ENCODE data around the gene AKAP8. TPM values are rescaled to one million over a fixed set of nuclear protein-coding genes. Genes with fewer than 3 reads are reported as not detected.

AKAP8 gene
- polyA plus RNA-seq, 1 donor (not counting 4 experiments of a cell fraction or from before 2014, with no cell fraction given): 18.1 TPM

DNA sequence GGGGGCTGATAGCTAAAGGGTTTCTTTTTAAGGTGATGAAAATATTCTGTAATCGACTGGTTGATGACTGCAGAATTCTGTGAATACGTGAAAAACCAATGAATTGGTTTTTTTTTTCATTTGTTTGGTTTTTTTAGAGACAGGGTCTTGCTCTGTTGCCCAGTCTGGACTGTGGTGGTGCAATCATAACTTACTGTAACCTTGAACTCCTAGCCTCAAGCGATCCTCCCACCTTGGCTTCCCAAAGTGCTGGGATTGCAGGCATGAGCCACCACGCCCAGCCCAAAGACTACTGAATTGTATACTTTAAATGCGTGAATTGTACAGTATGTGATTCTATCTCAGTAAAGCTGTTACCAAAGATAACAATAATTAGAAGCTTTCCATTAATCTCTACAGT lies 14.8 kb upstream of the AKAP8 start:
- TF ChIP-seq, protein P1, sequence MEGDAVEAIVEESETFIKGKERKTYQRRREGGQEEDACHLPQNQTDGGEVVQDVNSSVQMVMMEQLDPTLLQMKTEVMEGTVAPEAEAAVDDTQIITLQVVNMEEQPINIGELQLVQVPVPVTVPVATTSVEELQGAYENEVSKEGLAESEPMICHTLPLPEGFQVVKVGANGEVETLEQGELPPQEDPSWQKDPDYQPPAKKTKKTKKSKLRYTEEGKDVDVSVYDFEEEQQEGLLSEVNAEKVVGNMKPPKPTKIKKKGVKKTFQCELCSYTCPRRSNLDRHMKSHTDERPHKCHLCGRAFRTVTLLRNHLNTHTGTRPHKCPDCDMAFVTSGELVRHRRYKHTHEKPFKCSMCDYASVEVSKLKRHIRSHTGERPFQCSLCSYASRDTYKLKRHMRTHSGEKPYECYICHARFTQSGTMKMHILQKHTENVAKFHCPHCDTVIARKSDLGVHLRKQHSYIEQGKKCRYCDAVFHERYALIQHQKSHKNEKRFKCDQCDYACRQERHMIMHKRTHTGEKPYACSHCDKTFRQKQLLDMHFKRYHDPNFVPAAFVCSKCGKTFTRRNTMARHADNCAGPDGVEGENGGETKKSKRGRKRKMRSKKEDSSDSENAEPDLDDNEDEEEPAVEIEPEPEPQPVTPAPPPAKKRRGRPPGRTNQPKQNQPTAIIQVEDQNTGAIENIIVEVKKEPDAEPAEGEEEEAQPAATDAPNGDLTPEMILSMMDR (optimal IDR thresholded peaks at IDR 0.05 in 1 of 3, IDR thresholded peaks at IDR 0.05 in 1 of 3, conservative IDR thresholded peaks at IDR 0.05 in 1 of 3; ENCODE audit: extremely low read depth in 1 of 3, insufficient read depth in 2 of 3, low read length in 3 of 3): no peak
- no peaks in the 10 kb centered on the region for H3K27me3 ChIP-seq (ENCODE audit: control insufficient read depth, extremely low read depth, insufficient read depth, low read length)
- dilution Hi-C loops (cut with MboI; ENCODE audit: extremely low pct_ligation_motif_present, low sequenced_read_pairs): no loop called here
- H3K9ac ChIP-seq (ENCODE audit: control insufficient read depth, extremely low read depth, insufficient read depth, low read length): no peak overlapping the region
- H3K4me3 ChIP-seq (ENCODE audit: control insufficient read depth in 2 of 3, extremely low read depth in 1 of 3, insufficient read depth in 2 of 3, low read depth in 1 of 3, low read length in 3 of 3): no peak overlapping the region
- FAIRE-seq (no peak), DNase-seq (ENCODE audit: low read depth, low spot score) (no peak)
- peaks cover 28 to 34% of the 10 kb centered on the region in 2 experiments for H3K36me3 ChIP-seq (ENCODE audit: control insufficient read depth in 2 of 2, extremely low read depth in 1 of 2, insufficient read depth in 2 of 2, low read length in 2 of 2)
- no peaks in the 10 kb centered on the region for H3K9me1 ChIP-seq (ENCODE audit: control insufficient read depth, extremely low read depth, insufficient read depth, low read length)
- H3K79me2 ChIP-seq (ENCODE audit: control insufficient read depth, insufficient read depth, low read length): peaks cover 20% of the 10 kb centered on the region
- no peak overlapping the region for H3K4me2 ChIP-seq (ENCODE audit: control insufficient read depth, extremely low read depth, insufficient read depth, low read depth, low read length)
- no peaks in the 10 kb centered on the region for H4K20me1 ChIP-seq (ENCODE audit: control insufficient read depth, extremely low read depth, insufficient read depth, low read length)
- no peak overlapping the region for H3K27ac ChIP-seq (ENCODE audit: control insufficient read depth, insufficient read depth, low read length)
- no peak overlapping the region for H2AFZ ChIP-seq (ENCODE audit: control insufficient read depth, low read length)
- H3K9me3 ChIP-seq (ENCODE audit: control insufficient read depth, low read depth, low read length): no peaks in the 10 kb centered on the region
- H3K4me1 ChIP-seq (ENCODE audit: control insufficient read depth, extremely low read depth, insufficient read depth, low read length): no peaks in the 10 kb centered on the region

DNA sequence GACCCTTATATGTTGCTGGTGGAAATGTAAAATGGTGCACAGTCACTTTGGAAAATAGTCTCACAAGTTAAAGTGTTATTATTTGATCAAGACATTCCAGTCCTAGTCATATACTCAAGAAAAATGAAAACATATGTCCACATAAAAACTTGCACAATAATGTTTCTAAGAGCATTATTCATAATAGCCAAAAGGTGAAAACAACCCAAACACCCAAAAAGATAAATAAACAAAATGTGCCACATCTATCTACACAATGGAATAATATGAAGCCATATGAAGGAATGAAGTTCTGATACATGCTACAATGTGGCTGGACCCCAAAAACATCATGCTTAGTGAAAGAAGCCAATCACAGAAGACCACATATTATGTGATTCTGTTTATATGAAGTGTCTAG lies 14.4 kb upstream of the AKAP8 start:
- no peak for DNase-seq (ENCODE audit: low read depth, low spot score)

More for the DNA sequence above, 14.4 kb upstream of the AKAP8 start:
- Histone ChIP-seq H3K4me2 (ENCODE audit: control insufficient read depth, extremely low read depth, insufficient read depth, low read depth, low read length) (no peak overlapping the region), H4K20me1 (ENCODE audit: control insufficient read depth, extremely low read depth, insufficient read depth, low read length) (no peaks in the 10 kb centered on the region), H3K27me3 (ENCODE audit: control insufficient read depth, extremely low read depth, insufficient read depth, low read length) (no peaks in the 10 kb centered on the region), H2AFZ (ENCODE audit: control insufficient read depth, low read length) (no peak overlapping the region), H3K9me3 (ENCODE audit: control insufficient read depth, low read depth, low read length) (no peaks in the 10 kb centered on the region), H3K79me2 (ENCODE audit: control insufficient read depth, insufficient read depth, low read length) (peaks cover 20% of the 10 kb centered on the region), H3K36me3 (ENCODE audit: control insufficient read depth in 2 of 2, extremely low read depth in 1 of 2, insufficient read depth in 2 of 2, low read length in 2 of 2) (peaks cover 25 to 30% of the 10 kb centered on the region in 2 experiments), H3K4me3 (ENCODE audit: control insufficient read depth in 2 of 3, extremely low read depth in 1 of 3, insufficient read depth in 2 of 3, low read depth in 1 of 3, low read length in 3 of 3) (no peak overlapping the region), H3K27ac (ENCODE audit: control insufficient read depth, insufficient read depth, low read length) (no peak overlapping the region), H3K9ac (ENCODE audit: control insufficient read depth, extremely low read depth, insufficient read depth, low read length) (no peak overlapping the region), H3K9me1 (ENCODE audit: control insufficient read depth, extremely low read depth, insufficient read depth, low read length) (no peaks in the 10 kb centered on the region), H3K4me1 (ENCODE audit: control insufficient read depth, extremely low read depth, insufficient read depth, low read length) (no peaks in the 10 kb centered on the region)
- TF ChIP-seq, protein P1 (optimal IDR thresholded peaks at IDR 0.05 in 1 of 3, IDR thresholded peaks at IDR 0.05 in 1 of 3, conservative IDR thresholded peaks at IDR 0.05 in 1 of 3; ENCODE audit: extremely low read depth in 1 of 3, insufficient read depth in 2 of 3, low read length in 3 of 3): no peak
- FAIRE-seq: no peak
- dilution Hi-C loops (cut with MboI; ENCODE audit: extremely low pct_ligation_motif_present, low sequenced_read_pairs): no loop called here

Measured in keratinocyte (primary cell).